ENCODE data around the gene PGA3.
A peak's percentile ranks its signal among the peaks of the same experiment; 100 is the strongest.

The PGA3 gene

DNA sequence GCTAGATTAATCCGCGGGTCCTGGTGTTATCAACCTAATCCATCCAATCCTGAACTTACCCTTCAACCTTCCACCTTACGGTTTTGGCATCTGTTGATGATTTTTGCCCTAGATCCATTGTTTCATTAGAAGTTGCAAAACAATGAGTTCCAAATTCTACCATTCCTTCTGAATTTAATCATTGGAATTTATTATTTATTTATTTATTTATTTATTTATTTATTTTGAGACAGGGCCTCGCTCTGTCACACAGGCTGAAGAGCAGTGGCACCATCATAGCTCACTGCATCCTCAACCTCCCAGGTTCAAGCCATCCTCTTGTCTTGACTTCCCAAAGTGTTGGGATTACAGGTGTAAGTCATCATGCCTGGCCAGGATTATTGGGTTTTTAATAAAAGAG is 21.8 kb upstream of the PGA3 start:
- TF ChIP-seq, protein P1, sequence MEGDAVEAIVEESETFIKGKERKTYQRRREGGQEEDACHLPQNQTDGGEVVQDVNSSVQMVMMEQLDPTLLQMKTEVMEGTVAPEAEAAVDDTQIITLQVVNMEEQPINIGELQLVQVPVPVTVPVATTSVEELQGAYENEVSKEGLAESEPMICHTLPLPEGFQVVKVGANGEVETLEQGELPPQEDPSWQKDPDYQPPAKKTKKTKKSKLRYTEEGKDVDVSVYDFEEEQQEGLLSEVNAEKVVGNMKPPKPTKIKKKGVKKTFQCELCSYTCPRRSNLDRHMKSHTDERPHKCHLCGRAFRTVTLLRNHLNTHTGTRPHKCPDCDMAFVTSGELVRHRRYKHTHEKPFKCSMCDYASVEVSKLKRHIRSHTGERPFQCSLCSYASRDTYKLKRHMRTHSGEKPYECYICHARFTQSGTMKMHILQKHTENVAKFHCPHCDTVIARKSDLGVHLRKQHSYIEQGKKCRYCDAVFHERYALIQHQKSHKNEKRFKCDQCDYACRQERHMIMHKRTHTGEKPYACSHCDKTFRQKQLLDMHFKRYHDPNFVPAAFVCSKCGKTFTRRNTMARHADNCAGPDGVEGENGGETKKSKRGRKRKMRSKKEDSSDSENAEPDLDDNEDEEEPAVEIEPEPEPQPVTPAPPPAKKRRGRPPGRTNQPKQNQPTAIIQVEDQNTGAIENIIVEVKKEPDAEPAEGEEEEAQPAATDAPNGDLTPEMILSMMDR (IDR thresholded peaks at IDR 0.05; ENCODE audit: low read depth, low read length, missing control alignments) = no peak
- H3K4me3 ChIP-seq (ENCODE audit: low read depth, low read length) = no peak overlapping the region
- in situ Hi-C loops (cut with HindIII; ENCODE audit: low sequenced_read_pairs) = no loop called here
- DNase-seq (ENCODE audit: low read depth) = no peak

DNA sequence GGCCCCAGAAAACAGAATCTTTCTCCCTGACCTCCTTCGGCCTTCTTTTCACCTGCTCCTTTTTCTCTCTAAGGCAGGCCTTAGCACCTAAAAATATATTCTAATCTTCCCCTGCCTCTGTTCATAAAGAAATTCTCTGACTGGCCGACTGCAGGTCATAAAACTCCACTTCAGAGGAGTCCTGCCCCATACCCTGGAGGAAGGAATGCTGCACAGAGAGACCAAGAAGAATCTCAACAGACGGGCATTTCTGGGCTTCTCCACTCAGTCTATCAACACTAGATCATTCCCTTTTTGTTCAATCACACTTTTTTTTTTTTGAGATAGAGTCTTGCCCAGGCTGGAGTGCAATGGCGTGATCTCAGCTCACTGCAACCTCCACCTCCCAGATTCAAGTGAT is 19.7 kb upstream of the PGA3 start:
- no peak for DNase-seq (ENCODE audit: low read depth)
- TF ChIP-seq, protein P1 (IDR thresholded peaks at IDR 0.05; ENCODE audit: low read depth, low read length, missing control alignments) = peak; percentile 15
- H3K4me3 ChIP-seq (ENCODE audit: low read depth, low read length) = no peak overlapping the region
- in situ Hi-C loops (cut with HindIII; ENCODE audit: low sequenced_read_pairs) = no loop called here

DNA sequence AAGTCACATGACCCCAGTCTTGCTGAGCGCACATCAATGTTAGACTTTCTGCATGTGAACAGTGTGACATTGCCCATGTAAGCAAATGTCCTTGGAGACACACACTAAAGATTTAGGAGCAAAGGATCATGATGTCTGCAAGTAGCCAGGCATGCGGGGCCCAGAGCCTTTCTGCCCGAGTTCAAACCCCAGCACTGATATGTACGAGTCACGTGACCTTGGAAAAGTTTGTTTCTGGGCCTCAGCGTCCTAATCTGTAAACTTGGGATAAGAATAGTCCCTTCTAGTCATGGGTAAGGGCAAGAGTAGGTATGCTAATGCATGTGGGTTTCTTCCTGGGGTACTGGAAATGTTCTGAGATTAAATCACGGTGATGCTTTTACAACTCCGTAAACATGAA is 16.8 kb upstream of the PGA3 start:
- TF ChIP-seq, protein P1 (IDR thresholded peaks at IDR 0.05; ENCODE audit: low read depth, low read length, missing control alignments) = no peak
- no peak for DNase-seq (ENCODE audit: low read depth)
- in situ Hi-C loops (cut with HindIII; ENCODE audit: low sequenced_read_pairs) = no loop called here
- no peak overlapping the region for H3K4me3 ChIP-seq (ENCODE audit: low read depth, low read length)

DNA sequence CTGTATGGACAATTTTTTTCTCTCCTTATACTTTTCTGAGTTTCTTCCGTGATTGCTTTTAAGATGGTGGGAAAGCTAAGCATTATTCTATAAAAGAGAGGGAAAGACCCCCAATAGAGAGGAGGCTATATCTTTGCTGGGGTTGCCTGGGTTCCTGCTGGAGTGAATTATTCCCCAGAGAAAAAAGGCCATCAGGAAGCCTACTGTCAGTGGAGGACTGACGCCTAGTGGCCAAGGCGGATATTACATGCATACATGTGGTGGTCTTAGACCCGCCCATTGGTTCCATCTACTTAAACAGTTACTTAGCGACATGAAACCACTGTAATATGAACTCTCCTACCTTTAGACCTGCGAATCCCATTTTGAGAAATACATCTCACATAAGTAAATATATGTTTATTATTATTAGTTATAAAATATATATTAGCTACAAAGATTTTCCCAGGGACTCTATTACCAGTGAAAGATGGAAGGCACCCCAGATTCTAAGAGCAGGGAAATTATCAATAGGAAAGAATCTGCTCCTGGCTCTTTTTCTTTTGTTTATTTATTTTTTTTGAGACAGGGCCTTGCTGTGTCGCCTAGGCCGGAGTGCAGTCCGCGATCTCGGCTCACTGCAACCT is 15.7 kb upstream of the PGA3 start:
- in situ Hi-C loops (cut with HindIII; ENCODE audit: low sequenced_read_pairs) = no loop called here
- TF ChIP-seq, protein P1 (IDR thresholded peaks at IDR 0.05; ENCODE audit: low read depth, low read length, missing control alignments) = peak; percentile 98
- peak; percentile 69 for DNase-seq (ENCODE audit: low read depth)
- H3K4me3 ChIP-seq (ENCODE audit: low read depth, low read length) = no peak overlapping the region

DNA sequence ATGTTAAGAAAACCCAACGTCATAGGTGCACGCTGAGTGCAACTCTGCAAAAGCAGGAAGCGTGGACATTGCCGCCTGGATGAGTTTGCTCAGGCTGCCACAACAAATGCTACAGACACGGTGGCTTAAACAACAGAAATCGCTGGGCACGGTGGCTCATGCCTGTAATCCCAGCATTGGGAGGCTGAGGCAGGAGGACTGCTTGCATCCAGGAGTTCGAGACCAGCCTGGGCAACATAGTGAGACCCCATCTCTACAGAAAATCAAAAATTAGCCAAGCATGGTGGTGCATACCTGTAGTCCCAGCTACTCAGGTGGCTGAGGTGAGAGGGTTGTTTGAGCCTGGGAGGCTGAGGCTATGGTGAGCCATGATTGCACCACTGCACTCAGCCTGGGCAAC is 13.4 kb upstream of the PGA3 start:
- no peak overlapping the region for H3K4me3 ChIP-seq (ENCODE audit: low read depth, low read length)
- TF ChIP-seq, protein P1 (IDR thresholded peaks at IDR 0.05; ENCODE audit: low read depth, low read length, missing control alignments) = no peak
- in situ Hi-C loops (cut with HindIII; ENCODE audit: low sequenced_read_pairs) = no loop called here
- DNase-seq (ENCODE audit: low read depth) = no peak

DNA sequence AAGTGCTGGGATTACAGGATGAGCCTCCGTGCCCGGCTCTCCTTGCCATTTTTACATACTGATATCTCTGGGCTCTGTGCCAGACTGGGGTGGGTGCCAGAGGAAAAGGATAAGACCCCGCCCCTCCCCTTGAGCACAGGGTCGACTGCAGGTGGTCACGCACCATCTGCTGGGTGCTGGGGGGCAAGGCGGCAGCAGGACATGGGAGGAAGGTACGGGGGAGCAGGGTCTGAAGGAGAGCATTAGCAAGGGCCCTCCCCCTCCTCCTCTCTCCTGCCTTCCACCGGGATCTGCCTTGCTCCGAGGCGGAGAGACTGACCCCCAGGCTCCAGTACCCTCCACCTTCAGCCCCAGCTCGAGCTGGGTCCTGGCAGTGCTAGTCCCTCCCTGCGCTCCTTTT is 9.7 kb upstream of the PGA3 start:
- H3K4me3 ChIP-seq (ENCODE audit: low read depth, low read length) = no peak overlapping the region
- in situ Hi-C loops (cut with HindIII; ENCODE audit: low sequenced_read_pairs) = no loop called here
- TF ChIP-seq, protein P1 (IDR thresholded peaks at IDR 0.05; ENCODE audit: low read depth, low read length, missing control alignments) = no peak
- DNase-seq (ENCODE audit: low read depth) = no peak

Measured in astrocyte of the cerebellum (primary cell).